ENCODE data around the gene IL13.

IL13 gene

DNA sequence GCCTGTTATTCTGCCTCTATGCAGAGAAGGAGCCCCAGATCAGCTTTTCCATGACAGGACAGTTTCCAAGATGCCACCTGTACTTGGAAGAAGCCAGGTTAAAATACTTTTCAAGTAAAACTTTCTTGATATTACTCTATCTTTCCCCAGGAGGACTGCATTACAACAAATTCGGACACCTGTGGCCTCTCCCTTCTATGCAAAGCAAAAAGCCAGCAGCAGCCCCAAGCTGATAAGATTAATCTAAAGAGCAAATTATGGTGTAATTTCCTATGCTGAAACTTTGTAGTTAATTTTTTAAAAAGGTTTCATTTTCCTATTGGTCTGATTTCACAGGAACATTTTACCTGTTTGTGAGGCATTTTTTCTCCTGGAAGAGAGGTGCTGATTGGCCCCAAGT, 15.5 kb downstream of the IL13 start:
- DNase-seq, result no peak

DNA sequence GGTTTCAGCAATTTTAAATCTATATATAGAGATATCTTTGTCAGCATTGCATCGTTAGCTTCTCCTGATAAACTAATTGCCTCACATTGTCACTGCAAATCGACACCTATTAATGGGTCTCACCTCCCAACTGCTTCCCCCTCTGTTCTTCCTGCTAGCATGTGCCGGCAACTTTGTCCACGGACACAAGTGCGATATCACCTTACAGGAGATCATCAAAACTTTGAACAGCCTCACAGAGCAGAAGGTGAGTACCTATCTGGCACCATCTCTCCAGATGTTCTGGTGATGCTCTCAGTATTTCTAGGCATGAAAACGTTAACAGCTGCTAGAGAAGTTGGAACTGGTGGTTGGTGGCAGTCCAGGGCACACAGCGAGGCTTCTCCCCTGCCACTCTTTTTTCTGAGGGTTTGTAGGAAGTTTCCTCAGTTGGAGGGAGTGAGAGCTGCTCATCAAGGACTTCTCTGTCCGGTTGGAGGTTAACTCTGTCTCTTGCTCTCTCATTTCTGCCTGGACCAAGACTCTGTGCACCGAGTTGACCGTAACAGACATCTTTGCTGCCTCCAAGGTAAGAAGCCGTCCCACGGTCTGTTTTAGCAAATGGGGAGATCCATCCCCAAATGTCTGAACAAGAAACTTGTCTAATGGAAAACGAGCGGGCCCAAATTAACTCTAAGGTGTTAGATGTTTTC, 16.1 kb downstream of the IL13 start, which contains the start of gene IL4:
IL4 (plus strand) TSS at position 51 of the 692 bp plus-strand sequence; CDS start at position 113, 62 bp downstream.
- no peak for DNase-seq

GRCh38 chr5:132674671-132675506, 16.9 kb downstream of the IL13 start:
- peak; percentile 56 for DNase-seq

- DNase-seq, result no peak
Measured at GRCh38 chr5:132675936-132676689, 18.1 kb downstream of the IL13 start.

GRCh38 chr5:132677191-132677590, 19.2 kb downstream of the IL13 start:
- peak; percentile 94 for DNase-seq

GRCh38 chr5:132677682-132678400, 19.9 kb downstream of the IL13 start:
- no peak for DNase-seq

DNA sequence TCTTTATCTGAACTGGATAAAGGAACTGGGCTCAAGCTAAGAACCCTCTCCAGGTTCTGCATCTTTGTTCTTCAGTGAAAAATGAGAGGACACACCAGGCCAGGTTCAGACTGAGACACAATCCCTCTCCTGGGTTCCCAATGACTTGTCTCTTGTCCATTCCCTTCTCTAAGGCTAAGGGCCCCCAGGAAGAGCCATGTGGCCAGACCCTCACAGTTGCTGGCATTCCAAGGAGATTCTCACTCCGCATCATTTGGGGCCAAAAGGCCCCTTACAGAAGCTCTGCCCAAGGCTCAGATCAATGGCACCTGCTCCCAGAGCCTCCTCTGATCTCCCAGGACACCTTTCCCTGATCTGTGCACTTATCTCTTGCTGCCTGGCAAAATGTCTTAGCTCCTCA, 20.8 kb downstream of the IL13 start:
- DNase-seq, result no peak

DNA sequence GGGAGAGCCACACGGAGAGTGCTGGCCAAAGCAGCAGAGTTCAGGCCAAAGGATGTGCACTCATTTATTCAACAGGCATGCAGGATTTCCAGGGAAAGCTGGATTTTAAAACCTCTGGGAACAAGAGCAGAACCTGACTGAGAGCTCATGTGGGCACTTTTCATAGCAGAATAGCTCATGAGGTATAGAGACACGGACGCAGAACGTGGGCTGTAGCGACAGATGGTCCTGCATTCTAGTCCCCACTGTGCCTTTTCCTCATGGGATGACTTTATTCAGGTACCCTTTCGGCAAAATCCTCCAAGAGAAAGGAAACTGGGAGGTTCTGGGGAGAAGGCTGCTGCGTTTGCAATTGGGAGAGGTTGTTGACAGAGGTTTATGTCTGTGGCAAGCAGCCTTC, 21.2 kb downstream of the IL13 start:
- DNase-seq, result no peak

GRCh38 chr5:132679717-132680380, 21.9 kb downstream of the IL13 start:
- DNase-seq, result no peak

GRCh38 chr5:132680780-132681475, 23.0 kb downstream of the IL13 start:
- DNase-seq, result no peak

GRCh38 chr5:132681476-132681831, 23.5 kb downstream of the IL13 start:
- no peak for DNase-seq

DNA sequence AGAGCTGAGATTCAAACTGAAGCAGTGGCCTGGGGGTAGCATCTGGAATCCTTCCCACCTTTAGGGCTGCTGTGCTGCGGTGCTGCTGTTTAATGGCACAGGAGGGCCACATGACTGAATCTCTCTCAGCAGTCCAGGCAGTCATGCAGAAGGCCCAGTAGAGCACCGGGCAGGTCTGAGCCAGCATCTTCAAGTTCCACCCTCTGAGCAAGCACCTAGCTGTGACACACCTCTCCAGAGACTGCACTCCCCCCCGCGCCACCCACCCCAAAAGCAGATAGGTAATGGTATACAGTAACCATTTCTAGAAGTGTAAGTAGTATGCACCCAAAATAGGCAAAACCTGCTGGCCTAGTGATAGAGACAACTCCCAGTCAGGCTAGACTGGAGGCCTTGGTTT, 24.0 kb downstream of the IL13 start:
- DNase-seq, result no peak

GRCh38 chr5:132684491-132684890, 26.5 kb downstream of the IL13 start:
- no peak for DNase-seq

DNA sequence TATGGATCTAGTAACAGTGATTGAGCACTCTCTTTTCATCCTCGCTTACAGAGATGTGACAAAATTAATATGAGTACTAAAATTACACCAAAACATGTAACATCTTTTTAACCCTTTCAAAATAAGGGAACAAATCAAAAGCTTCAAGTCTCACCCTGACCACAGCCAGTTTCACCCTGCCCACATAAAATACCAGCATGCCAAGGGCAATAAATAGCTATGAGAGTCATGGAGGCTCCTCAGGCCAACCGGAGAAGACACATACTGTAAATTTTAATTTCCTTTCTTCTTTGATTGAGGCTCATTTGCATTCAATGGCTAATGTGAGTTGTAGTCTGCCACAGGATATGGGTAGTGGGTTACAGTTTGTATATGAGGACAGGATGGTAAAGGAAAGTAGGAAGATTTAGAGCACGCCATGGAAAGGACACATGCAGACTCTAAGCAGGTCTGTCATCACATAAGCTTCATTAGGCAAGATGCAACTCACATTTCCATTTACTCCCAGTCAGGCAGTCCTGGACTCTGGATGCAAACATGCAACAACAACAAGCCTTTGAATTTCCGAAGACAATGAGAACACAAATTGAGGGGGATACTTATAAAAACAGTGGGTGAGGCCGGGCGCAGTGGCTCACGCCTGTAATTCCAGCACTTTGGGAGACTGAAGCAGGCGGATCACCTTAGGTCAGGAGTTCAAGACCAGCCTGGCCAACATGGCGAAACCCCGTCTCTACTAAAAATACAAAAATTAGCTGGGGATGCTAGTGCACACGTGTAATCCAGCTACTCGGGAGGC, 27.1 kb downstream of the IL13 start:
- DNase-seq, result no peak

GRCh38 chr5:132686193-132686592, 28.2 kb downstream of the IL13 start:
- DNase-seq, result no peak

- no peak for DNase-seq
Measured at GRCh38 chr5:132687995-132688394, 30.0 kb downstream of the IL13 start.

GRCh38 chr5:132688536-132689339, 30.8 kb downstream of the IL13 start:
- no peak for DNase-seq

DNA sequence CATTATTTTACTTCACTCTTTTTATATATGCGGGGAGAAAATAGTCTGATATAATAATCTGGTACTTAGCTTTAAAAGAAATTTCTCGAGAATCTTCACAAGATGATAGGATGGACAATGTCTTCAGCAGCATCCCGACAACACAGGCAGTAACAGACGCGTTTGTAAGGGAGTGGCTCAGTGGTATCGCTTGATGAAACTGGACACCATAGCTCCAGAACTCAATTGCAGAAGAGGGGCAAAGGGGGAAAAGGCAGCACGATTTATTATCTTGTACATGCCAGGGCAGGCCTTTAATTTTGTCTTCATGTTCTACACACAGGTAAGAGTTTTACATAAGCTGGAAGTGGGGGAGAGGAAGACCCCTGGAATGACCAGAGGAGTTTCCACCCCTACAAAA, 31.5 kb downstream of the IL13 start:
- no peak for DNase-seq

DNA sequence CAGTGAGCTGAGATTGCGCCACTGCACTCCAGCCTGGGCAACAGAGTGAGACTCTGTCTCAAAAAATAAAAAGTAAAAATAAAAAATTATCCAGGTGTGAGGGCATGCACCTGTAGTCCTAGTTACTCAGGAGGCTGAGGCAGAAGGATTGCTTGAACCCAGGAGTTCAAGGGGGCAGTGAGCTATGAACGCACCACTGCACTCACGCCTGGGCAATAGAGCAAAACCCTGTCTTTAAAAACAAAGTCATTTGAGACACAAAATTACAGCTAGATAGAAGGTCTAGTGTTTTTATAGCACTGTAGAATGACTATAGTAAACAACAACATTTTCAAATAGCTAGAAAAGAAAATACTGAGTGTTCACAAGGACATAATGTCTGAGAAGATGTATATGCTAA, 32.2 kb downstream of the IL13 start:
- DNase-seq, result no peak
